Lower leg skin (tissue), 4 donors: Measurements from ENCODE around the gene NRF1. TPM values are rescaled to one million over a fixed set of nuclear protein-coding genes. Genes with fewer than 3 reads are reported as not detected.

Source experiments
- DNase-seq, 2 donors: peaks; one replicate each; pipeline ENCODE4 v3.0.0-alpha.2; 2019; ENCODE audit warnings: low spot score in 2 of 2
- H3K4me3 ChIP-seq: fragments of 200-600 bp; sonication (generic); 2 replicates; pipeline ENCODE4 v1.5.1; 2017; ENCODE audit warnings: mild to moderate bottlenecking, low read depth; ENCODE audit not compliant: poor library complexity, severe bottlenecking
- CTCF ChIP-seq, 3 donors: fragments of 450-650 bp; IDR thresholded peaks; one replicate each; pipeline ENCODE4 v1.5.1; 2016; ENCODE audit warnings: antibody characterized with exemption in 3 of 3, mild to moderate bottlenecking in 3 of 3, moderate library complexity in 2 of 3
- POLR2A ChIP-seq, 2 donors: fragments of 450-650 bp; IDR thresholded peaks; one replicate each; pipeline ENCODE4 v1.6.1; 2016 to 2017; ENCODE audit warnings: antibody characterized with exemption in 2 of 2, mild to moderate bottlenecking in 1 of 2, moderate library complexity in 1 of 2
- WGBS, 2 donors: methylation state at CpG; one replicate each; pipeline ENCODE4 v1.1.5; 2018; 5-methylcytosine and 5-hydroxymethylcytosine counted together
- intact Hi-C: fragments of 100-400 bp; cut with DNase I; formaldehyde crosslinking; loops from one replicate; pipeline ENCODE4 v1.15.0; 2023; ENCODE audit warnings: low total_unique reads
- total RNA-seq, 4 donors: library from RNA; depleted of rRNA; stranded (reverse); fragments of >200 nt; gene quantifications; one replicate each; pipeline ENCODE4 v1.1.0, GENCODE V29; 2016

The NRF1 gene
- total RNA-seq, 4 donors from 2014 or later: 16.4 to 22.6 (median 18.9) TPM

GRCh38 chr7:129728875-129729467 is 117.5 kb downstream of the NRF1 start:
- no peak overlapping the region for H3K4me3 ChIP-seq
- intact Hi-C loops: no loop called here
- no peak for DNase-seq
- TF ChIP-seq CTCF (IDR thresholded peaks at IDR 0.05) (no peak), POLR2A (IDR thresholded peaks at IDR 0.05) (no peak)
- 77 to 78% methylated on average over 5 of the region's 5 CpGs for WGBS, 2 donors

GRCh38 chr7:129729511-129729910 is 118.0 kb downstream of the NRF1 start:
- 96 to 98% methylated on average over 2 of the region's 2 CpGs for WGBS, 2 donors
- TF ChIP-seq POLR2A (IDR thresholded peaks at IDR 0.05) (no peak), CTCF (IDR thresholded peaks at IDR 0.05) (no peak)
- H3K4me3 ChIP-seq: no peak overlapping the region
- intact Hi-C loops: no loop called here
- DNase-seq: no peak

- TF ChIP-seq CTCF (IDR thresholded peaks at IDR 0.05) (no peak), POLR2A (IDR thresholded peaks at IDR 0.05) (no peak)
These were observed 118.6 kb downstream of the NRF1 start for GRCh38 chr7:129730159-129730558.

GRCh38 chr7:129734400-129734799 is 122.9 kb downstream of the NRF1 start:
- intact Hi-C loops: no loop called here
- DNase-seq: no peak
- TF ChIP-seq CTCF (IDR thresholded peaks at IDR 0.05): no peak
- TF ChIP-seq POLR2A (IDR thresholded peaks at IDR 0.05): no peak
- WGBS, 2 donors: 82 to 86% methylated on average over 3 to 5 of the region's 5 CpGs
- no peak overlapping the region for H3K4me3 ChIP-seq

More at GRCh38 chr7:129730159-129730558, 118.6 kb downstream of the NRF1 start:
- WGBS, 2 donors: 91 to 98% methylated on average over 3 of the region's 3 CpGs
- DNase-seq: no peak
- H3K4me3 ChIP-seq: no peak overlapping the region
- intact Hi-C loops: no loop called here

GRCh38 chr7:129739427-129739826 is 127.9 kb downstream of the NRF1 start:
- no peak for TF ChIP-seq POLR2A (IDR thresholded peaks at IDR 0.05)
- no peak for TF ChIP-seq CTCF (IDR thresholded peaks at IDR 0.05)
- H3K4me3 ChIP-seq: no peak overlapping the region
- no peak for DNase-seq
- 71 to 76% methylated on average over 4 of the region's 4 CpGs for WGBS, 2 donors
- intact Hi-C loops: no loop called here
